Fibroblast of lung (primary cell): ENCODE measurements around the gene USH2A. TPM values are rescaled to one million over a fixed set of nuclear protein-coding genes. Genes with fewer than 3 reads are reported as not detected.
A peak's percentile ranks its signal among the peaks of the same experiment; 100 is the strongest.

Experiments
- DNase-seq, 2 donors: peaks; one replicate each; pipeline versions ENCODE4 v3.0.0 to v3.0.0-alpha.2; 2010; ENCODE audit warnings: low read depth in 2 of 2
- H2AFZ ChIP-seq: 2 replicates; pipeline ENCODE4 v1.5.1; 2012; ENCODE audit warnings: low read length, control low read depth, inconsistent platforms
- H3K27ac ChIP-seq: 2 replicates; pipeline ENCODE4 v1.5.1; 2011; ENCODE audit warnings: low read length, control low read depth; ENCODE audit not compliant: insufficient read depth
- H3K27me3 ChIP-seq: 2 replicates; pipeline ENCODE4 v1.5.1; 2011; ENCODE audit warnings: mild to moderate bottlenecking, low read length; ENCODE audit not compliant: control insufficient read depth, insufficient read depth
- H3K36me3 ChIP-seq: 2 replicates; pipeline ENCODE4 v1.5.1; 2011; ENCODE audit warnings: low read length; ENCODE audit not compliant: control insufficient read depth, insufficient read depth
- H3K4me1 ChIP-seq: 2 replicates; pipeline ENCODE4 v1.5.1; 2011; ENCODE audit warnings: low read length; ENCODE audit not compliant: control insufficient read depth, insufficient read depth; ENCODE audit errors: extremely low read depth
- H3K4me2 ChIP-seq: 2 replicates; pipeline ENCODE4 v1.5.1; 2011; ENCODE audit warnings: low read length, control low read depth; ENCODE audit not compliant: insufficient read depth; ENCODE audit errors: extremely low read depth
- H3K4me3 ChIP-seq, 4 experiments: fragments of 200-600 bp in 1 of 4; sonication (generic) in 1 of 4; replicated peaks in 1 of 4; 2 replicates each; pipeline ENCODE4 v1.5.1; 2011 to 2016; ENCODE audit warnings: low read length in 4 of 4, low read depth in 3 of 4, mild to moderate bottlenecking in 3 of 4, control low read depth in 2 of 4, inconsistent platforms in 1 of 4, mixed read lengths in 1 of 4; ENCODE audit not compliant: insufficient read depth in 1 of 4; ENCODE audit errors: control extremely low read depth in 1 of 4
- H3K79me2 ChIP-seq: 2 replicates; pipeline ENCODE4 v1.5.1; 2012; ENCODE audit warnings: mild to moderate bottlenecking, low read length, inconsistent platforms; ENCODE audit not compliant: control insufficient read depth, insufficient read depth
- H3K9ac ChIP-seq: 2 replicates; pipeline ENCODE4 v1.5.1; 2011; ENCODE audit warnings: mild to moderate bottlenecking, low read length, control low read depth; ENCODE audit not compliant: insufficient read depth
- H3K9me3 ChIP-seq: 2 replicates; pipeline ENCODE4 v1.5.1; 2012; ENCODE audit warnings: low read depth, low read length; ENCODE audit not compliant: control insufficient read depth, insufficient read depth
- H4K20me1 ChIP-seq: 2 replicates; pipeline ENCODE4 v1.5.1; 2011; ENCODE audit warnings: low read length; ENCODE audit not compliant: control insufficient read depth, insufficient read depth; ENCODE audit errors: extremely low read depth
- EZH2 ChIP-seq: IDR thresholded peaks from 2 replicates; pipeline ENCODE4 v1.5.1; 2012; ENCODE audit warnings: low read length, control low read depth, mild to moderate bottlenecking; ENCODE audit errors: missing control alignments
- polyA plus RNA-seq, 2 donors: library from polyadenylated mRNA; depleted of rRNA in 1 of 2; stranded (reverse) in 1 of 2; unstranded in 1 of 2; fragments of >200 nt; gene quantifications; 2 replicates each; pipeline ENCODE4 v1.2.1, GENCODE V29; 2011 to 2012; ENCODE audit warnings: missing spikeins in 1 of 2
- total RNA-seq: library from RNA; depleted of rRNA; stranded (reverse); fragments of >200 nt; gene quantifications from 2 replicates; pipeline ENCODE4 v1.2.1, GENCODE V29; 2014
- TF ChIP-seq, protein P1 (sequence below), 2 donors: IDR thresholded peaks in 1 of 2; conservative IDR thresholded peaks in 1 of 2; 1 replicate in 1 of 2; 2 replicates in 1 of 2; pipeline ENCODE4 v1.5.1; 2011 to 2012; ENCODE audit warnings: low read length in 2 of 2, control low read depth in 1 of 2, inconsistent platforms in 1 of 2, low read depth in 1 of 2, mild to moderate bottlenecking in 1 of 2

Gene USH2A
- total and polyA plus RNA-seq, 2 donors (not counting 1 experiment from before 2014, with no cell fraction given): under 0.01 to 0.01 TPM

DNA sequence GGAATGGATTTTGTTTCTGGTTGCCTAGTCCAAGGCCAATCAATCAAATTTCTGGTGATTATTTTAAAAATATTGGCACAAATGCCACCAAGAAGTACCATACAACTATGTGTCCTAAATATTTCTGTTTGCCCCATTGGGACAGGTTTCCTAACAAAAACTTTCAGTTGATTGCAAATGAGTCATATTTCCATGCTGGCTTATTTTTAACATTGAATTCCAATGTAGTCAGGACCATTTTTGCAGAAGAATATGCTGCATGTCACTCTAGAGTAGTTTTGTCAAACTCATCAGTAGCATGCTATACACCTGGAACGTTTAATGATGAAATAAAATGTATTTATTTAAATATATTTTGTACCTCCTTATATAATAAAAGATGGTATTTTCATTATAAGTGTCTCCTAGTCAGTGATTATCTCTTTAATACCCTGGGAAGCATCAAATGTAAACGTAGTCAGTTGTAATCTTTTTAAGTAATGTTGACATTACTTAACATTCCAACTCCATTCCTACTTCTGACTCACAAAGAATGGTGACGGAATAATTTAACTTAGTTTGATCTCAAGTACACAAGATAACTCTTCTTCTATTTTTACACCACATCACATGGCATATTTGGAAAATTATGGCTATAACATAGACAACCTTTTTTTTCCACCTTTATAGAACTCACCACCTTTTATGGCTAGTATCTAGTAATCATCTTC, 39.0 kb upstream of the USH2A start:
- Histone ChIP-seq H2AFZ (no peak overlapping the region), H3K79me2 (no peaks in the 10 kb centered on the region), H3K4me2 (no peak overlapping the region), H3K9me3 (no peaks in the 10 kb centered on the region), H3K36me3 (no peaks in the 10 kb centered on the region), H3K9ac (no peak overlapping the region), H4K20me1 (no peaks in the 10 kb centered on the region), H3K4me3 (no peak overlapping the region), H3K27me3 (no peaks in the 10 kb centered on the region), H3K4me1 (peaks cover 12% of the 10 kb centered on the region), H3K27ac (no peak overlapping the region)
- TF ChIP-seq, protein P1, sequence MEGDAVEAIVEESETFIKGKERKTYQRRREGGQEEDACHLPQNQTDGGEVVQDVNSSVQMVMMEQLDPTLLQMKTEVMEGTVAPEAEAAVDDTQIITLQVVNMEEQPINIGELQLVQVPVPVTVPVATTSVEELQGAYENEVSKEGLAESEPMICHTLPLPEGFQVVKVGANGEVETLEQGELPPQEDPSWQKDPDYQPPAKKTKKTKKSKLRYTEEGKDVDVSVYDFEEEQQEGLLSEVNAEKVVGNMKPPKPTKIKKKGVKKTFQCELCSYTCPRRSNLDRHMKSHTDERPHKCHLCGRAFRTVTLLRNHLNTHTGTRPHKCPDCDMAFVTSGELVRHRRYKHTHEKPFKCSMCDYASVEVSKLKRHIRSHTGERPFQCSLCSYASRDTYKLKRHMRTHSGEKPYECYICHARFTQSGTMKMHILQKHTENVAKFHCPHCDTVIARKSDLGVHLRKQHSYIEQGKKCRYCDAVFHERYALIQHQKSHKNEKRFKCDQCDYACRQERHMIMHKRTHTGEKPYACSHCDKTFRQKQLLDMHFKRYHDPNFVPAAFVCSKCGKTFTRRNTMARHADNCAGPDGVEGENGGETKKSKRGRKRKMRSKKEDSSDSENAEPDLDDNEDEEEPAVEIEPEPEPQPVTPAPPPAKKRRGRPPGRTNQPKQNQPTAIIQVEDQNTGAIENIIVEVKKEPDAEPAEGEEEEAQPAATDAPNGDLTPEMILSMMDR (conservative IDR thresholded peaks at IDR 0.05 in 1 of 2, IDR thresholded peaks at IDR 0.05 in 1 of 2; ENCODE audit: low read depth in 1 of 2, low read length in 2 of 2): no peak
- TF ChIP-seq EZH2: no peak
- peak; percentile 73 to 77 for DNase-seq

DNA sequence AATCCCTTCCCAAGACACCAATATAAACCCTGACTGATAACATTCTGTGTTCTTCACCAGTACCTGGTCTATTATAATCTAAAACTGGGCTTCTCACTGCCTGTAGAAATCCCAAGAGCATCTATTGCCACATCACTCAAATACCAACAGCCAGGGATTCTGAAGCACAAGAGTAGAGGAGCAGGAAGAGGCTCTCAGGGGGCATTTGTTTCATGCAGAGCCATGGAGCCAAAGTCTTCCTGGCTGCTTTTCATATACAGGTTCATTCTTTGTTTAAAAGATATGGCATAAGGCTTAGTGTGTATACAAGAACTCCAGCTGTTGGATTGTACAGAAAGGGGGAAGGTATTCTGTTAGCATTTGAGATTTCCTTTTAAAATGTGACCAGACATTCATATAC, 38.2 kb upstream of the USH2A start:
- Histone ChIP-seq H3K27me3 (no peaks in the 10 kb centered on the region), H3K27ac (no peak overlapping the region), H3K36me3 (no peaks in the 10 kb centered on the region), H3K79me2 (no peaks in the 10 kb centered on the region), H3K4me3 (no peak overlapping the region), H3K4me1 (peaks cover 12% of the 10 kb centered on the region), H3K9ac (no peak overlapping the region), H4K20me1 (no peaks in the 10 kb centered on the region), H3K9me3 (no peaks in the 10 kb centered on the region), H3K4me2 (peak overlapping the region; percentile 37), H2AFZ (no peak overlapping the region)
- DNase-seq: no peak
- TF ChIP-seq EZH2: no peak
- TF ChIP-seq, protein P1 (conservative IDR thresholded peaks at IDR 0.05 in 1 of 2, IDR thresholded peaks at IDR 0.05 in 1 of 2; ENCODE audit: low read depth in 1 of 2, low read length in 2 of 2): no peak

DNA sequence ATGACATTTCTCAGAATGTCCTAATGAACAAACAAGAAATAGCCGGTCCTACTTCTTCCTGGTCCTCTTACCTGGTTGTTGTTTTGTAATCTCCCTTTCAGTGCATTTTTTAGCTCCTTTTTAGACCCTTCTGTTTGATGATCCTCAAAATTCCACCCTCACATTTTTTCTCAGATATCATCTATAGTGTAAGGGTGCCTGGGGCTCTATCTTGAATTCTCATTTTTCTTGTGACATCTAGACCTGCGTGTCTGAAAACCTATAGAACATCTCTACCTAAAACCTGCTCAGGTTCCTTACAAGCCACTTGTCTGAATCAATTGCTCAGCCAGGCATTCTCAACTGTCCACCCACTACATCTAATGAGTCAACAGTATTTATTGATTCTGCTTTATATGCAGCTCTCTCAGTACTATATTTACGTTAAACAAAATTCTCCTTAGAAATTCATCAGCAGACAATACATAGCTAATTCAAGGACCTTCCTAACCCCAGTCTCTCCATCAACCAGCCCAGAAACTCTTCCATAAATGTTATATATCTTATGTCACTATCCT, 36.5 kb upstream of the USH2A start:
- H3K9me3 ChIP-seq: no peaks in the 10 kb centered on the region
- peaks cover 12% of the 10 kb centered on the region for H3K4me1 ChIP-seq
- H3K36me3 ChIP-seq: no peaks in the 10 kb centered on the region
- H3K9ac ChIP-seq: no peak overlapping the region
- H3K27me3 ChIP-seq: no peaks in the 10 kb centered on the region
- no peak overlapping the region for H3K4me3 ChIP-seq
- H4K20me1 ChIP-seq: no peaks in the 10 kb centered on the region
- TF ChIP-seq, protein P1 (conservative IDR thresholded peaks at IDR 0.05 in 1 of 2, IDR thresholded peaks at IDR 0.05 in 1 of 2; ENCODE audit: low read depth in 1 of 2, low read length in 2 of 2): no peak
- TF ChIP-seq EZH2: no peak
- H2AFZ ChIP-seq: no peak overlapping the region
- H3K27ac ChIP-seq: no peak overlapping the region
- peak in 1 of 2 donors; percentile 21 for DNase-seq
- no peak overlapping the region for H3K4me2 ChIP-seq
- H3K79me2 ChIP-seq: no peaks in the 10 kb centered on the region
